ENCODE results near the gene ACTA2.

The ACTA2 gene

GRCh38 chr10:88908194-88908593 lies 44.4 kb downstream of the ACTA2 start:
- in situ Hi-C loops (cut with HindIII; ENCODE audit: low pct_ligation_motif_present, low pct_unique_long_range_greater_than_20kb, low sequenced_read_pairs) = no loop called here
- DNase-seq = no peak

DNA sequence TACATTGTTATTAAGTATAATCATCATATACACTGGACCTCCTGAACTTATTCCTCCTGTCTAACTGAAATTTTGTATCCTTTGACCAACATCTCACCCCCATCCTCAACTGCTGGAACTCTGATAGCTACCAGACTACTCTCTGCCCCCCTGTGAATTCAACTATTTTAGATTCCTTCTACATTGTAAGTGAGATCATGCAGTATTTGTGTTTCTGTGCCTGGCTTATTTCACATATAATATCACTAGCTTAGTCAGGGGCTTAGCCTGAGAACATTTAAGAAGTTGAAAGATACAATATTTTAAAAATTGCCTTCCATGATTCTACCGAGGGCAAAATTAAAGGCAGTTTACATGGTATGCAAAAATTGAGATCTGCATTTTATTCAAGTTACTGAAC lies 45.7 kb downstream of the ACTA2 start:
- no peak for DNase-seq
- in situ Hi-C loops (cut with HindIII; ENCODE audit: low pct_ligation_motif_present, low pct_unique_long_range_greater_than_20kb, low sequenced_read_pairs) = no loop called here

DNA sequence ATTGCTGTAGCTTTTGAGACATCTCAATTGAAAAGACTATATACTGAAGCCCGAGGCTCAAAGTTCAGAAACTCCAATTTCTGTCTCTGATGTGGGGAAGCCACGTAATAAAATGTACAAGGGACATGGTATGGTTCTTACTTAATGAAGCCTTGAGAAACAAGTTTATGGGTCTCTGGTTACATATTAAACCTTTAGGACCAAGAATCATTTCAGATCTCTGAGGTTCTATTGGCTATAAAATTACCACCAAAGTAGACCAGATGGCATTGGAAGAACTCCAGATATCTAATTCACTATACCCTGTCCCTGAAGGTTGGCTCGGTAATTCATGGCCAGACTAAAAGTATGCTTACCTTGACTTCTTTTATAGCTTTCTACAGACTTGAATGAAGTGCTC lies 48.9 kb downstream of the ACTA2 start:
- in situ Hi-C loops (cut with HindIII; ENCODE audit: low pct_ligation_motif_present, low pct_unique_long_range_greater_than_20kb, low sequenced_read_pairs) = no loop called here
- DNase-seq = no peak

- no peak for DNase-seq
- in situ Hi-C loops (cut with HindIII; ENCODE audit: low pct_ligation_motif_present, low pct_unique_long_range_greater_than_20kb, low sequenced_read_pairs) = no loop called here
These were observed 50.4 kb downstream of the ACTA2 start for GRCh38 chr10:88901984-88902789.

DNA sequence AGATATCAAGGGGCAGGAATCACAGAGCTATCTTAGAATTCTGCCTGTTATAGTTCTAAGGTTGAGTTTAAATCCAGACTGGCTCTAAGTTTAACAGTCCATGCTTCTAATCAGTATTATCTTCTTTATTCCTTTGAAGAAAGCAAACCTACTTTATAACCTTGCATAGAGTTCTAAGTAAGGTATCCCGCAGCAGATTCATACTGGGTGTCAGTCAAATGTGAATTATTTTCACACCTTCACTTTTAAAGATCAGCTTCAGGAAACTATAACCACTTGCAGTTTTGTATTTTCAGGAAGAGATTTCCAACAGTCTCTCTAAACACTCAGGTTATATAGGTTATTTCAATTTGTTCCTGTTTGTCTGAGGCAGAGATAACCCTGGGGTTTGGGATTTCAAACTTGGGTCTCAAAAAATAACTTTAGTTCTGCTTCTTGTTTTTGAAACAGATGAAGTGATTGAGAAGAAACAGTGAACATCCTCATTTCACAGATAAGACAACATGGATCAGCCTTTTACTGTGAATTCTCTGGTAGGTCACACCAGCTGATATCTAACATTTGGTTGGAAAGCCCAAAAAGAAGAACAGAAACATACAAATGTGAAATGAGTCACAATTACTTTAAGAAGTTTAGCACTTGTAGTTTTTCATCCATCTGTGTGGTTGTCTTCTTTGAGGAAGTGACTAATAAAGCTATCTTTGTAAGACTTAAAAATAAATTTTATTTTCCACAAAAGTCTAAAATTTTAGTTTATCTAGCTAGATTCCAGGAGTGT lies 51.2 kb downstream of the ACTA2 start:
- DNase-seq = no peak

GRCh38 chr10:88899886-88900285 lies 52.7 kb downstream of the ACTA2 start:
- no peak for DNase-seq
- in situ Hi-C loops (cut with HindIII; ENCODE audit: low pct_ligation_motif_present, low pct_unique_long_range_greater_than_20kb, low sequenced_read_pairs) = no loop called here

More for the DNA sequence above, 51.2 kb downstream of the ACTA2 start:
- in situ Hi-C loops (cut with HindIII; ENCODE audit: low pct_ligation_motif_present, low pct_unique_long_range_greater_than_20kb, low sequenced_read_pairs) = no loop called here

DNA sequence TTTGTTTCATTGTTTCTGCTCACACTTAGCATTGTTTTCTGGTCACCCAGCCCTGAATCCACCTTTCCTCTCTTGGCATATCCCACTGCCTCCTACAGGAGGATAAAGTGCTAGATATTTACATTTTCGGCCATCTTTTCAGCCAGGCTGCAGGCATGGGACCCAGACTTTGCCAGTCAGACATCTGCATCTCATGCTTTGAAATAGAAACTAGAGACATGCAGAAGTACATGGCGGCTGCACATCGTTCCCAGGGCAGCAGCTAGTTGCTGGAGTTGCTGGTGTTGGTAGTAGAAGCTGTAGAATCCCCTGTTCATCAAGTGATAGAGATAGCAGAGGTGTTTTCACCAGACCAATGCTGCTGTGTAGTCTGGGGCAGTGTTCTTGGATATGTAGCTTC lies 53.8 kb downstream of the ACTA2 start:
- no peak for DNase-seq
- in situ Hi-C loops (cut with HindIII; ENCODE audit: low pct_ligation_motif_present, low pct_unique_long_range_greater_than_20kb, low sequenced_read_pairs) = no loop called here

- in situ Hi-C loops (cut with HindIII; ENCODE audit: low pct_ligation_motif_present, low pct_unique_long_range_greater_than_20kb, low sequenced_read_pairs) = no loop called here
- peak; percentile 45 for DNase-seq
These were observed 55.3 kb downstream of the ACTA2 start for GRCh38 chr10:88896994-88897853.

DNA sequence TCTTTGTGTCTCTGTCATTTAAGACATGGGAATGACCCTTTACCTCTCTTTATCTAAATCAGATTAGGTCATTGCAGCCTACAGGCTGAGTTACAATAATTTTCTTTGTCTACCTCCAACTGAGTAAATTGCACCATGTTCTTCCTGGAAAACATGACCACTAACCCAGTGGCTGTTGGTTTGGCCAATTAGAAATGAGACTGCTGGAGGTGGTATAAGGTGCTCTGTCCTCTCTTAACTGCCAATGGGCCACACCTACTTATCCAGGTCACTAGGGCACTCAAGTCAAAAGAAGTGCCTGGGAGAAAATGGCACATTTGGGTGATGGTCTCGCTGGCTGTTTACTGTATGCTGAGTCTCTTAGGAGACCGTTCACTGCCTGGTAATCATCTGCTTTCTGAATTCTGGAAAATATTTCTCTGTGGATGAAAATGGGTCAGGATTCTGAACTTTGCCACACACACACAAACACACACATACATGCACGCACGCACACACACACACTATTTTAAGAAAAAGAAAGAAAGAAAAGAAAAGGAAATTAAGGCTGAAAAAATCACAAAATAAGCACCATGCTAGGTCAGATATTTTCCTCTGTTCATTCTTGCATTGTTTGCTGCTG lies 56.1 kb downstream of the ACTA2 start:
- no peak for DNase-seq
- in situ Hi-C loops (cut with HindIII; ENCODE audit: low pct_ligation_motif_present, low pct_unique_long_range_greater_than_20kb, low sequenced_read_pairs) = no loop called here

- in situ Hi-C loops (cut with HindIII; ENCODE audit: low pct_ligation_motif_present, low pct_unique_long_range_greater_than_20kb, low sequenced_read_pairs) = no loop called here
- no peak for DNase-seq
These were observed 57.3 kb downstream of the ACTA2 start for GRCh38 chr10:88895250-88895649.

- DNase-seq = no peak
- in situ Hi-C loops (cut with HindIII; ENCODE audit: low pct_ligation_motif_present, low pct_unique_long_range_greater_than_20kb, low sequenced_read_pairs) = no loop called here
These were observed 59.0 kb downstream of the ACTA2 start for GRCh38 chr10:88893611-88894010.

DNA sequence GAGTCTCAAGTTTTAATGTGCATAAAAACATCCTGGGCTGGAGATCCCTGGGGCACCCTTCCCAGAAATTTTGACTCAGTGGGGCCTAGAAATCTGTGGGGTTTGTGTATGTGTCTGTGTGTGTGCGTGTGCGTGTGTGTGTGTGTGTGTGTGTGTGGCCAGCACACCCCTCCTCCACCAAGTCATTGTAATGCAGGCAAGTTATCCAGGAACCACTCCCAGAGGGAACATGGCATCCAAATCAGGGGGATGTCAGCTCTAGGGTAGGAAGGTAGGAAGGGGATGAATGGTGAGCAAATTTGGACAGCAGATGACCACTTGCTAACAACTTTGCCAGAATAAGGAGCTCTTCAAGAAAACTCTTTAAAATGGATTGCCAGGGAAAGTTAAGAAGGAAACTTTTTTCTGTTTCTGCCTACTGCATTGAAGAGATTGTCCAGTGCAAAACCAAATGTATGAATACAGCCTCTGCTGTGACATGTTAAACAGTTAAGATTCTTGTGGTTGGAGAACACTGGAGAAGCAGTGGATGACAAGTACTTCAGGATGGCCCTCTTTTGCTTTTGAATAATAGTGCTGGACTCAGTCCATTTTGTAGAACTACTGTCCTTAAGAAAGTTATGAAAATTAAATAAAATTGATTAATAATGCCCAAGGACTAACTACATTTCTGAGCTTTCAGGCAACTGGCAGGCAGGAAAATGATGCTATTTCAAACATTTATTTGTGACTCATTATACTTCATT lies 60.2 kb downstream of the ACTA2 start:
- no peak for DNase-seq
- in situ Hi-C loops (cut with HindIII; ENCODE audit: low pct_ligation_motif_present, low pct_unique_long_range_greater_than_20kb, low sequenced_read_pairs) = no loop called here

DNA sequence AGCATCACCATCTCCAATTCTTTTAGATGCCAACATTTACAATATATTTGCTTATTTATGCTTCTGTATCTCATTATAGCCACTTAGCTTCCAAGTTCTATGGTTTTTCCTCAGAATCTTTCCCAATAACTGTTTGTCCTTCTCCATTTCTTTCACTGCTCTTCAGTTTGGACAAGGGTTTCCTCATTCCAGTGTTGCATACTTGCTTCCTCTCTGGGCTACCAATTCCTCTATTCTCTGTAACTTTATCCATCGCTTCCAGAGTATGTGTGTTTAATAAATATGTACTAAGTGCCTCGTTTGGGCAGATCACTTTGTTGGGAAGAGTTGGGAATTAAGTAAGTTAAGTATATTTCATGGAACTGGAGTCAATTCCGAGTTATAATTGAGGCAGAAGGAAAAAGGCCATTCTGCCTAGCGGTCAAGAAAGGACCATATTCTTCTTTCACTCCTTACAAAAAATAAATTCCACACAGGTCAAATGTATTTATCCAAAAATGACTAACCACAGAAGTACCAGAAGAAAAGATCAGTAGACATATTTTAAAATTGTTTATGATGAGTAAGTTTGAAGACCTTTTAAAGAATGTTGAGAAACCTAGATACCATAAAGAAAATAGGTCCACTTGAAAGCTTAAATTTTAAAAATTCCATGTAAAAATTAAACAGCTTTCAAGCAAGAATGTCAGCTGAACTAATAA lies 61.7 kb downstream of the ACTA2 start:
- in situ Hi-C loops (cut with HindIII; ENCODE audit: low pct_ligation_motif_present, low pct_unique_long_range_greater_than_20kb, low sequenced_read_pairs) = no loop called here
- no peak for DNase-seq

DNA sequence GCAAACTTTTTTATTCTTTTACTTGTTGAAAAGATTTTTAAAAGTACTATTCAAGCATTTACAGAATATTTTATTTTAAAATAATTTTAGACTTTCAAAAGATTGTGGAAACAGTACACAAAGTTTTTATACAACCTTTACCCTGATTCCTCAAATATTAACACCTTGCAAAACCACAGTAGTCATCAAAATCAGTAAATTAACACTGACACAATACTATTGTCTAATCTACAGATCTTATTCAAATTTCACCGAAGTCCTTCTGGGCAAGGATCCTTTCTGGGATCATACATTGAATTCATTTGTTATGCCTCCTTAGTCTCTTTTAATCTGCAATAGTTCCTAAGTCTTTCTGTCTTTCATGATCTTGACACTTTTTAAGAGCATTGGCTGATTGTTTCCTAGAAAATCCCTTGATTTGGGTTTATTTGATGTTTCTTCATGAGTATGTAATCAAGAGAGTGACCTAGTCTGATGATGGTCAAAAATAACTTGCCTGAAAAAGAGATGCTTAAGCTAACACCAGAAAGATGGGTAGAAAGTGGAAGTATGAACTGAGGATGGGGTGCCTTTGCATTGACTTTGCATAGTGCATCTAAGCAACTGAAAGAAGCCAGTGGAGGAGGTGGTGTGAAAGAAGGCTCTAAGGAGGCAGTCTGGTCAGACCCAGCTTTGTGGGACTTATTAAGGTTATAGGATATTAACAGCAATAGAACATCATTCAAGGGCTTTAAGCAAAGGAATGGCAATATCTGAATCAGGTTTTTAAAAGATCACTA lies 62.8 kb downstream of the ACTA2 start:
- in situ Hi-C loops (cut with HindIII; ENCODE audit: low pct_ligation_motif_present, low pct_unique_long_range_greater_than_20kb, low sequenced_read_pairs) = no loop called here
- DNase-seq = no peak

DNA sequence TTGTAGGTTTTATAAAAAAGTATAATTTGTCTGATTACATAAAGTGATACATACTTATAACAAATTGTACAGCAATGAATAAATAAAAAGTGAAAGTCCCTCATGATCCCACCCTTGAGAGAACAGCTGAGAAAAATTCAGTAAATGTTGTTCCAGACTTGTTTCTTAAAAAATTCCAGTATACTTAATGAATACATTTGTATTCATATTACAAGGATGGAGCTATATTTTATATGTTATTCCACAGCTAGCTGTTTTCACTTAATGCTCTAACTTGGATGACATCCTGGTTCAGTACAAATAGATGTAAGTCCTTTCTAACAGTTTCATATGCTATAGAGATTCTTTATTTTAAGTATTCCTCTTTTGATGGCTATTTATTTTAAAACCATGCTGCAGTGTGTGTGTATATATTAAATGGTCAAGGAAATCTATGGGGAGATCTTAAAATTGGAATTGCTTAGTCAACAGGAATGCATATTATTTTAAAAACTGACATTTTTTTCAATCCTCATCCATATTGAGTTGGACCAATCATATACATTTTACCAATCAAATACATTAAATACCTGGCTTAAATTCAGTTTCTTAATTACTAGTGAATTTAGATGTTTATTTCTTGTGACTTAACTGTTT lies 63.6 kb downstream of the ACTA2 start:
- DNase-seq = no peak
- in situ Hi-C loops (cut with HindIII; ENCODE audit: low pct_ligation_motif_present, low pct_unique_long_range_greater_than_20kb, low sequenced_read_pairs) = no loop called here

- DNase-seq = peak; percentile 24
These were observed 66.0 kb downstream of the ACTA2 start for GRCh38 chr10:88886557-88886956.

More at GRCh38 chr10:88886557-88886956, 66.0 kb downstream of the ACTA2 start:
- in situ Hi-C loops (cut with HindIII; ENCODE audit: low pct_ligation_motif_present, low pct_unique_long_range_greater_than_20kb, low sequenced_read_pairs) = no loop called here
